A172 (cell line): ENCODE results near the gene SLC9A9. TPM values are rescaled to one million over a fixed set of nuclear protein-coding genes. Genes with fewer than 3 reads are reported as not detected.

Source experiments
- DNase-seq: peaks from one replicate; pipeline ENCODE4 v3.0.0-alpha.2; 2015; ENCODE audit warnings: low spot score
- total RNA-seq: library from RNA; depleted of rRNA; stranded (reverse); fragments of >200 nt; shearing (Covaris generic); gene quantifications from 2 replicates; pipeline ENCODE4 v1.2.3, GENCODE V29; 2014; rRNA removed

Gene SLC9A9
- total RNA-seq, 1 experiment from 2014 or later: 1.8 TPM

DNA sequence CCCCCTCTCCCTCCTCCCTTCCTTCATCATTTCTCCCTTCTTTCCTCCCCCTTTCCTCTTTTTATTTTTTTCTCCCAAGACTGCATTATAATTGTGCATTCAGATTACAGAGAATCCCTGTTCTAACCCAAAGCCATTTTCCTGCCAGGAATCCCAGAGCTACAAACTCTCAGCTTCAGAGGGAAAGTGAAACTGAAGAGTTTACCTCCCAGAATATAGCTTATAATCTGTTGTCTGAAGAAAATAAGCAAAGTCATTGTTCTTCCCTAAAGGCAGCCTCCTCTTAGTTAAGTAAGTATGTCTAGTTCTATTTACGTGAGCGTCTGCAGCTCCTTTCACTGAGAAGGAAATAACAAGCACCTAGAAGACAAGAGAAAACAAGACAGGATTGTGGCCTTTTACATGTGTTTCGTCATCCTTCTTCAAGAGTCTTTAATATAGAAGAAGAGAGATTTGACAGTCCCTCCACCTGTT, 631.5 kb downstream of the SLC9A9 start:
- no peak for DNase-seq

Other genes with a start within 250 kb of the SLC9A9 start
- gene DIPK2A, start 123.4 kb upstream of the SLC9A9 start, total RNA-seq: 18.3 and 22.2 TPM in 2 replicates